OCI-LY3 (cell line): ENCODE results near the gene MAP3K4.

ENCODE experiments used
- H2AFZ ChIP-seq: fragments of 200-600, 300-600 bp; shearing (Covaris generic); 2 replicates; pipeline ENCODE4 v1.6.0; 2014; ENCODE audit warnings: antibody characterized with exemption, low read depth, low read length
- H3K27ac ChIP-seq: fragments of 200-600, 300-600 bp; sonication (generic); 2 replicates; pipeline ENCODE4 v1.5.1; 2014; ENCODE audit warnings: mild to moderate bottlenecking, low read length, moderate library complexity, mixed read lengths
- H3K27me3 ChIP-seq: fragments of 200-600, 300-600 bp; sonication (generic); 2 replicates; pipeline ENCODE4 v1.6.1; 2014; ENCODE audit warnings: low read depth, low read length, mixed read lengths
- H3K36me3 ChIP-seq: fragments of 200-600, 300-600 bp; sonication (generic); replicated peaks from 2 replicates; pipeline ENCODE3; 2014; ENCODE audit warnings: low read depth, low read length, mixed read lengths
- H3K4me1 ChIP-seq: fragments of 300-600, 200-600 bp; sonication (generic); 2 replicates; pipeline ENCODE4 v1.6.1; 2014; ENCODE audit warnings: low read length, mixed read lengths
- H3K4me2 ChIP-seq: fragments of 200-600, 300-600 bp; sonication (generic); 2 replicates; pipeline ENCODE4 v1.6.1; 2014; ENCODE audit warnings: low read length, mixed read lengths
- H3K4me3 ChIP-seq: fragments of 300-600, 200-600 bp; sonication (generic); 2 replicates; pipeline ENCODE4 v1.5.1; 2014; ENCODE audit warnings: antibody characterized with exemption, mild to moderate bottlenecking, low read length, moderate library complexity
- H3K79me2 ChIP-seq: fragments of 300-600, 200-600 bp; shearing (Covaris generic); 2 replicates; pipeline ENCODE4 v1.6.1; 2014; ENCODE audit warnings: mild to moderate bottlenecking, low read length, mixed read lengths
- H3K9ac ChIP-seq: fragments of 300-600, 200-600 bp; shearing (Covaris generic); 2 replicates; pipeline ENCODE4 v1.6.0; 2014; ENCODE audit warnings: mild to moderate bottlenecking, low read length, moderate library complexity
- H3K9me3 ChIP-seq: fragments of 200-600, 300-600 bp; shearing (Covaris generic); 2 replicates; pipeline ENCODE4 v1.6.1; 2014; ENCODE audit warnings: low read length, mixed read lengths; ENCODE audit not compliant: insufficient read depth
- H4K20me1 ChIP-seq: fragments of 200-600, 300-600 bp; sonication (generic); 2 replicates; pipeline ENCODE4 v1.6.1; 2016; ENCODE audit warnings: low read length, mixed read lengths; ENCODE audit not compliant: insufficient read depth
- EZH2phosphoT487 ChIP-seq: fragments of 200-600 bp; shearing (Covaris generic); IDR thresholded peaks from 2 replicates; pipeline ENCODE4 v1.6.1; 2018; ENCODE audit warnings: antibody characterized with exemption, mixed run types, low read depth
- TF ChIP-seq, protein P1 (sequence below): fragments of 200-600, 300-600 bp; sonication (generic); IDR thresholded peaks from 2 replicates; pipeline ENCODE4 v1.5.1; 2014; ENCODE audit warnings: antibody characterized with exemption, low read length, low read depth

Gene MAP3K4

DNA sequence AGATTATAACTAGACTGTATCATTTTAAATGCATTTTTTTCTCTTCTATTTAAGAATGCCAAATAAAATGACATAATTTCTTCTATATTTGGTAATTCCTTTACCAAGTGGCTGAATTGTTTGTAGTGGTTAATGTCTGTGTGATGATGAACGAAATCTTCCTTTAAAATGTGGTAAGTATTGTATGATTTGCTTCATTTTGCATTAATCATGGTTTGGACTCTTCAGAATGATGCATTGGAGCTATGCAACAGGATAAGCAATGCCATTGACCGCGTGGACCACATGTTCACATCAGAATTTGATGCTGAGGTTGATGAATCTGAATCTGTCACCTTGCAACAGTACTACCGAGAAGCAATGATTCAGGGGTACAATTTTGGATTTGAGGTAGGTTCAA lies 99.6 kb downstream of the MAP3K4 start:
- no peaks in the 10 kb centered on the region for H3K9me3 ChIP-seq
- no peak overlapping the region for H3K4me3 ChIP-seq
- TF ChIP-seq, protein P1, sequence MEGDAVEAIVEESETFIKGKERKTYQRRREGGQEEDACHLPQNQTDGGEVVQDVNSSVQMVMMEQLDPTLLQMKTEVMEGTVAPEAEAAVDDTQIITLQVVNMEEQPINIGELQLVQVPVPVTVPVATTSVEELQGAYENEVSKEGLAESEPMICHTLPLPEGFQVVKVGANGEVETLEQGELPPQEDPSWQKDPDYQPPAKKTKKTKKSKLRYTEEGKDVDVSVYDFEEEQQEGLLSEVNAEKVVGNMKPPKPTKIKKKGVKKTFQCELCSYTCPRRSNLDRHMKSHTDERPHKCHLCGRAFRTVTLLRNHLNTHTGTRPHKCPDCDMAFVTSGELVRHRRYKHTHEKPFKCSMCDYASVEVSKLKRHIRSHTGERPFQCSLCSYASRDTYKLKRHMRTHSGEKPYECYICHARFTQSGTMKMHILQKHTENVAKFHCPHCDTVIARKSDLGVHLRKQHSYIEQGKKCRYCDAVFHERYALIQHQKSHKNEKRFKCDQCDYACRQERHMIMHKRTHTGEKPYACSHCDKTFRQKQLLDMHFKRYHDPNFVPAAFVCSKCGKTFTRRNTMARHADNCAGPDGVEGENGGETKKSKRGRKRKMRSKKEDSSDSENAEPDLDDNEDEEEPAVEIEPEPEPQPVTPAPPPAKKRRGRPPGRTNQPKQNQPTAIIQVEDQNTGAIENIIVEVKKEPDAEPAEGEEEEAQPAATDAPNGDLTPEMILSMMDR, result no peak
- TF ChIP-seq EZH2phosphoT487, result no peak
- H3K27me3 ChIP-seq, result no peaks in the 10 kb centered on the region
- H3K9ac ChIP-seq, result no peak overlapping the region
- H4K20me1 ChIP-seq, result no peaks in the 10 kb centered on the region
- no peak overlapping the region for H3K27ac ChIP-seq
- no peaks in the 10 kb centered on the region for H3K4me1 ChIP-seq
- H2AFZ ChIP-seq, result no peak overlapping the region
- peaks cover 38% of the 10 kb centered on the region for H3K36me3 ChIP-seq
- no peaks in the 10 kb centered on the region for H3K79me2 ChIP-seq
- no peak overlapping the region for H3K4me2 ChIP-seq

DNA sequence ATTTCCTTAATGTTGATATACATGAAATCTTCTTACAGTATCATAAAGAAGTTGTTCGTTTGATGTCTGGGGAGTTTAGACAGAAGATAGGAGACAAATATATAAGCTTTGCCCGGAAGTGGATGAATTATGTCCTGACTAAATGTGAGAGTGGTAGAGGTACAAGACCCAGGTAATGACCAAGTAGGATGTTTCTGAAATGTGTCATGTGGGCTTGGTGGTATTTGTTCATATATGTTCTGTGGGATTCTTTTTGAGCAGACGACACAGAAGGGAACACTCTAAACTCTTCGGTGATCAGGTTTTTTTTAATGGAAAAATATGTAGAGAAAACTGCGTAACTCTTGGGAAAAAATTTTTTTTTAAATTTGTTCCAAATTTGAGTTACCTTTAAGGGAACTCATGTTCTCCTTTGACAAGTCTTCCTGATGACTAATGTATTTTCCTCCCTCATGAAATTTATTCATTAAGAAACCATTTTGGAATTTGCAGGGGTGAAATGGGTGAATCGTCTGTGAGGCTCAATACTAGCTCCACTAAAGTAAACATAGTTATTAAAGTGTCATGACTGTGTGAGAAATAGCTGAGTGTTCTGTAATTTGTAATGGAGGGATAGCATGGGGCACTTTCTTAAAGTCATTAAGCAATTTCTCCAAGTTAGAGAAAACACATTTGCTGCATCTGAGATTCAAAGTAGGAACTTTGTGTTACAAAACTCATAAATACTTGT lies 100.6 kb downstream of the MAP3K4 start:
- H3K4me1 ChIP-seq, result no peaks in the 10 kb centered on the region
- no peak overlapping the region for H2AFZ ChIP-seq
- H3K9ac ChIP-seq, result no peak overlapping the region
- H3K4me2 ChIP-seq, result no peak overlapping the region
- no peaks in the 10 kb centered on the region for H3K9me3 ChIP-seq
- peaks cover 36% of the 10 kb centered on the region for H3K36me3 ChIP-seq
- H4K20me1 ChIP-seq, result no peaks in the 10 kb centered on the region
- H3K27ac ChIP-seq, result no peak overlapping the region
- no peak overlapping the region for H3K4me3 ChIP-seq
- H3K27me3 ChIP-seq, result no peaks in the 10 kb centered on the region
- H3K79me2 ChIP-seq, result no peaks in the 10 kb centered on the region
- TF ChIP-seq EZH2phosphoT487, result no peak
- TF ChIP-seq, protein P1, result no peak

DNA sequence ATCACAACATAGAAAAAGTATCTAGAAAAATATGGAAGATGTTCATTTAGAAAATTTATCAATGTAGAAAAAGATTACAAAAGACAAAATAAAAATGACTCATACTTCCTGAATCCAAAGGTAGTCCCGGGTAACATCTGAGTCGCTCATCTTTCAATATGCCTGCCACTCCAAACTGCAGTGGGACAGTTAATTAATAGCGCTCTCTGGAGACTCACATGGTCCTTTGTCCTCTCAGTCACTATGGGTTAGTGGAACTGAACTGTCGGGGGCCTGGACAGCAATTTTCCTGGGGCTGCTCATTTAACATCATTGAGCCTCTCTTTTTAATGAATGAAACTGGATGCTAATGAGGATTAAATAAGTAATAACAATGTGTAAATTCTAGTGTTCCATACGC lies 103.4 kb downstream of the MAP3K4 start:
- no peak overlapping the region for H3K27ac ChIP-seq
- H3K79me2 ChIP-seq, result no peaks in the 10 kb centered on the region
- H3K4me3 ChIP-seq, result no peak overlapping the region
- H3K36me3 ChIP-seq, result peaks cover 36% of the 10 kb centered on the region
- H3K4me2 ChIP-seq, result no peak overlapping the region
- no peak overlapping the region for H3K9ac ChIP-seq
- no peak overlapping the region for H2AFZ ChIP-seq
- no peaks in the 10 kb centered on the region for H3K4me1 ChIP-seq
- H3K27me3 ChIP-seq, result no peaks in the 10 kb centered on the region
- H3K9me3 ChIP-seq, result no peaks in the 10 kb centered on the region
- H4K20me1 ChIP-seq, result no peaks in the 10 kb centered on the region
- TF ChIP-seq, protein P1, result no peak
- TF ChIP-seq EZH2phosphoT487, result no peak

DNA sequence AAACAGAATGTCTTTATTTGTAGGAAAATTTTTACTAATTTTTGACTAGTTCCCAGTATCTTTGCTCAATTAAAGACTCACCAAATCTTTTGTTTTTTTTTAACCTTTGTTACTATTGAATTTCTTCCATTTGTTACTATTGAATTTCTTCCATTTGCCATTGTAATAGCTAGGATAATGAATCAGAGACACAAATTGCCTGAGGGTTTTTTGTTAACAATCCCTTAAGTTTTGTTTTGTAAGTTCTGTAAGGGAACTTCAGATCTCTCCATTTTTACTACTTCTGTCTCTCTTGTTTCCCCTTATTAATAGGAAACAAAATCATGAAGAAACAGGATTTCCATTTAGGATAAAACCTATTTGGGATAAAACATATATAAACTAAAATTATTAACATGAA lies 104.3 kb downstream of the MAP3K4 start:
- no peaks in the 10 kb centered on the region for H3K79me2 ChIP-seq
- no peaks in the 10 kb centered on the region for H4K20me1 ChIP-seq
- no peak overlapping the region for H3K4me2 ChIP-seq
- no peaks in the 10 kb centered on the region for H3K27me3 ChIP-seq
- H2AFZ ChIP-seq, result no peak overlapping the region
- TF ChIP-seq, protein P1, result no peak
- no peak for TF ChIP-seq EZH2phosphoT487
- H3K9ac ChIP-seq, result no peak overlapping the region
- no peak overlapping the region for H3K27ac ChIP-seq
- no peak overlapping the region for H3K4me3 ChIP-seq
- H3K36me3 ChIP-seq, result peaks cover 36% of the 10 kb centered on the region
- no peaks in the 10 kb centered on the region for H3K4me1 ChIP-seq
- H3K9me3 ChIP-seq, result no peaks in the 10 kb centered on the region
